ENCODE data around the gene DNAJC5G. TPM values are rescaled to one million over a fixed set of nuclear protein-coding genes. Genes with fewer than 3 reads are reported as not detected.
"Not testable (repeated sequence)": the region's sequence is repeated elsewhere in the genome, so short reads cannot be mapped to it uniquely, and the experiment has no call there.

DNAJC5G gene
- polyA plus RNA-seq, 1 donor = 0.19 TPM

DNA sequence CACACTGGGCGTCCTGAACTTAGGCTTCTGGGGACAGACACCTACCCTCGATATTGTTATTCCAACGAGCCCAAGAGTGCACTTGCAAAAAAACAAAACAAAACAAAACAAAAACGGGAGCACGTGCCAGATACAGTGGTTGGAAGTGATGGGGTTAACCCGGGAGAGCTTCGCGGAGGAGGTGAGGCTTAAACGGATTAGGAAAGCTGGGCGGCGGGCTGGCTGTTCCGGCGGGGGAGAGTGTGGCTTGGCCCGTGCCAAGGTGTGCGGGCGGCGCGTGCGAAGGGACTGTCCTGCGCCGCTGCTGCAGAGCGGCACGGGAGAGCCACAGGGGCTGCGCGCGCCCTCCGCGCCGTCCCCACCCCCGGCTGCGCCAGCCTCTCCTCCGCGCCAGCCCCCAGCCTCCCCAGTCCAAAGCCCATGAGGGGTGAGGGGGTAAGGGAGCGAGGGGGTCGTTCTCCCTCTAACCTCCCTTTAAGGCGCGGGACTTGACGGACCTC is 10.9 kb upstream of the DNAJC5G start:
- Histone ChIP-seq H3K27ac (ENCODE audit: low read length) (no peak overlapping the region), H3K27me3 (ENCODE audit: control insufficient read depth, insufficient read depth, low read length) (peaks cover 80% of the 10 kb centered on the region), H3K4me1 (ENCODE audit: control insufficient read depth, insufficient read depth, low read length) (peaks cover 14% of the 10 kb centered on the region), H3K36me3 (ENCODE audit: control insufficient read depth, insufficient read depth, low read length) (no peaks in the 10 kb centered on the region), H3K9me3 (ENCODE audit: control insufficient read depth, low read depth, low read length) (peaks cover 4% of the 10 kb centered on the region), H3K4me3 (ENCODE audit: low read length) (peak overlapping the region; percentile 30)
- DNase-seq = peak in 1 of 2 donors; percentile 6
- no CpG with 5 or more reads among the region's 38 CpGs for whole genome bisulfite sequencing (ENCODE audit: insufficient coverage, low lambda C conversion rate)

DNA sequence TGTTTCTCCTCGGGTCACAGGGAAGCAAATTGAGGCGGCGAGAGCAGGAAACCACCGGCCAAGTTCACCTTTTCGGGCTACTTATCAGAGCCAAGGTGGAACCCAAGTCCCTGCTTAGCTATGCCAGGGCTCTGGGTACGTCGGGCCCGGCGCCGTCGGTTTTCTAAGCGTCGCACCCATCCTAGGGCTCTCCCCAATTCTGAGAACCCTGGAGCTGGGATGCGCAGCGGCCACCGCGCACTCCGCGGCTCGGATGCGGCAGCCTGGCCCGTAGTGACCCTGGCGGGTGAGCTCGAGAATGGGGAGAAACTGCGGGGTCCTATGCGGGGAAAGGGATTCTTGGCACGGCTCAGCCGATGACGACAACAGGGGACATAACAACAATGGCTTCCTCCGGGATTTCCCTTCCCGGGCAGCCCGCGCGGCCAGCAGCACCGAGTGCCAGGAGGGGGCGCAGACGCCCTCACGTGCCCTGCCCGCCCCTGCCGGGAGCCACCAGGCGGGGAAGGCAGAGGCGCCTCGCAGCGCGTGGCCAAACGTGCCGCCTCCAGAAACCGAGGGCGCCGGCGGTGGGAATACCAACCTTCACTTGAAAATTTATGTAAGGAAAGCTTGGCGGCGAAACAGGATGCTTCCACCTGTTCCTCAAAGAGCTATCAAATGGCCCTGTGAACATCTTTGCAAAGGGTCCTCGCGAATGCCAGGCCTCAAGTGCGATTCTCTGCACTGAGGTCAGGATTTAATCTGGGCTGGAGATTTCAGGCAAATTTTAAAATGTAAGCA is 10.3 kb upstream of the DNAJC5G start:
- peaks cover 77% of the 10 kb centered on the region for H3K27me3 ChIP-seq (ENCODE audit: control insufficient read depth, insufficient read depth, low read length)
- no peaks in the 10 kb centered on the region for H3K36me3 ChIP-seq (ENCODE audit: control insufficient read depth, insufficient read depth, low read length)

GRCh38 chr2:27265536-27265870 is 9.7 kb upstream of the DNAJC5G start:
- Histone ChIP-seq H3K4me1 (ENCODE audit: control insufficient read depth, insufficient read depth, low read length) (peaks cover 14% of the 10 kb centered on the region), H3K9me3 (ENCODE audit: control insufficient read depth, low read depth, low read length) (peaks cover 4% of the 10 kb centered on the region), H3K36me3 (ENCODE audit: control insufficient read depth, insufficient read depth, low read length) (no peaks in the 10 kb centered on the region), H3K4me3 (ENCODE audit: low read length) (no peak overlapping the region), H3K27me3 (ENCODE audit: control insufficient read depth, insufficient read depth, low read length) (peaks cover 75% of the 10 kb centered on the region), H3K27ac (ENCODE audit: low read length) (no peak overlapping the region)
- DNase-seq = no peak

More for the DNA sequence above, 10.3 kb upstream of the DNAJC5G start:
- peak; percentile 50 to 66 for DNase-seq
- H3K4me1 ChIP-seq (ENCODE audit: control insufficient read depth, insufficient read depth, low read length) = peaks cover 14% of the 10 kb centered on the region
- peaks cover 4% of the 10 kb centered on the region for H3K9me3 ChIP-seq (ENCODE audit: control insufficient read depth, low read depth, low read length)
- no peak overlapping the region for H3K27ac ChIP-seq (ENCODE audit: low read length)
- no CpG with 5 or more reads among the region's 56 CpGs for WGBS (ENCODE audit: insufficient coverage, low lambda C conversion rate)
- H3K4me3 ChIP-seq (ENCODE audit: low read length) = peak overlapping the region; percentile 30

DNA sequence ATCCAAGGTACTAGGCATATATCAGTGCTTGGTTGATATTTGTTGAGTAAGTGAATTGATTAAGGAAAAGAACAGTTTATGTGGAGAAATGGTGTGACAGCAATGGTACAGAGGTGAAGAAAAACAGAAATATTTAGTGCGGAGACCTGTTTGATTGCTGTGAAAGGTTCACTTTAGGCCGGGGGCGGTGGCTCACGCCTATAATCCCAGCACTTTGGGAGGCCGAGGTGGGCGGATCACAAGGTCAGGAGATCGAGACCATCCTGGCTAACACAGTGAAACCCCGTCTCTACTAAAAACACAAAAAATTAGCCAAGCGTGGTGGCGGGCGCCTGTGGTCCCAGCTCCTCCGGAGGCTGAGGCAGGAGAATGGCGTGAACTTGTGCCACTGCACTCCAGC is 6.9 kb upstream of the DNAJC5G start:
- H3K9me3 ChIP-seq (ENCODE audit: control insufficient read depth, low read depth, low read length); H3K4me3 ChIP-seq (ENCODE audit: low read length); DNase-seq; H3K36me3 ChIP-seq (ENCODE audit: control insufficient read depth, insufficient read depth, low read length); H3K27ac ChIP-seq (ENCODE audit: low read length): not testable (repeated sequence)
- H3K27me3 ChIP-seq (ENCODE audit: control insufficient read depth, insufficient read depth, low read length) = peaks cover 71% of the 10 kb centered on the region
- no CpG with 5 or more reads among the region's 13 CpGs for WGBS (ENCODE audit: insufficient coverage, low lambda C conversion rate)
- peaks cover 11% of the 10 kb centered on the region for H3K4me1 ChIP-seq (ENCODE audit: control insufficient read depth, insufficient read depth, low read length)

DNA sequence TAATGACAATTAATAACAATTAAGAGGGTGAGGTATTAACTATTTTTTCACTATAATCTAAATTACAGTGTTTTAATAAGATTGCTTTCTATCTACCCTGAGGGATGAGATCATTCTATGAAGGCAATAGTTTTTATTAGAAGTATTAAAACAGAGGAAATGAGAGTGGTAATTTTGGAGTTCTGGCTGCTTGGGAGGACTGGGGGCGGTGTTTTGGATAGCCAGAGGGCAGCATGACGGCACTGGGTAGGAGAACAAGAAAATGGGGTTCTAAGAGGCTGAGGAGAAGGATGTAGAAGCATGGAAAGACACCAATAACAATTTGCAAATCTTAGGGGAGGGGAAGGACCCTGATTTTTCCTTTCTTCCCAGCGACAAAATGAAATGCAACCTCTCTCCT is 5.1 kb upstream of the DNAJC5G start:
- H3K27me3 ChIP-seq (ENCODE audit: control insufficient read depth, insufficient read depth, low read length) = peaks cover 58% of the 10 kb centered on the region
- 100% methylated on average over 1 of the region's 3 CpGs for WGBS (ENCODE audit: insufficient coverage, low lambda C conversion rate)

GRCh38 chr2:27270670-27271069 is 4.6 kb upstream of the DNAJC5G start:
- Histone ChIP-seq H3K9me3 (ENCODE audit: control insufficient read depth, low read depth, low read length) (no peaks in the 10 kb centered on the region), H3K36me3 (ENCODE audit: control insufficient read depth, insufficient read depth, low read length) (no peaks in the 10 kb centered on the region), H3K4me3 (ENCODE audit: low read length) (no peak overlapping the region), H3K27ac (ENCODE audit: low read length) (no peak overlapping the region), H3K27me3 (ENCODE audit: control insufficient read depth, insufficient read depth, low read length) (peaks cover 56% of the 10 kb centered on the region), H3K4me1 (ENCODE audit: control insufficient read depth, insufficient read depth, low read length) (no peaks in the 10 kb centered on the region)
- DNase-seq = no peak
- WGBS (ENCODE audit: insufficient coverage, low lambda C conversion rate) = no CpG with 5 or more reads among the region's 2 CpGs

More for the DNA sequence above, 5.1 kb upstream of the DNAJC5G start:
- Histone ChIP-seq H3K4me1 (ENCODE audit: control insufficient read depth, insufficient read depth, low read length) (no peaks in the 10 kb centered on the region), H3K36me3 (ENCODE audit: control insufficient read depth, insufficient read depth, low read length) (no peaks in the 10 kb centered on the region), H3K4me3 (ENCODE audit: low read length) (no peak overlapping the region), H3K27ac (ENCODE audit: low read length) (no peak overlapping the region), H3K9me3 (ENCODE audit: control insufficient read depth, low read depth, low read length) (no peaks in the 10 kb centered on the region)
- DNase-seq = no peak

DNA sequence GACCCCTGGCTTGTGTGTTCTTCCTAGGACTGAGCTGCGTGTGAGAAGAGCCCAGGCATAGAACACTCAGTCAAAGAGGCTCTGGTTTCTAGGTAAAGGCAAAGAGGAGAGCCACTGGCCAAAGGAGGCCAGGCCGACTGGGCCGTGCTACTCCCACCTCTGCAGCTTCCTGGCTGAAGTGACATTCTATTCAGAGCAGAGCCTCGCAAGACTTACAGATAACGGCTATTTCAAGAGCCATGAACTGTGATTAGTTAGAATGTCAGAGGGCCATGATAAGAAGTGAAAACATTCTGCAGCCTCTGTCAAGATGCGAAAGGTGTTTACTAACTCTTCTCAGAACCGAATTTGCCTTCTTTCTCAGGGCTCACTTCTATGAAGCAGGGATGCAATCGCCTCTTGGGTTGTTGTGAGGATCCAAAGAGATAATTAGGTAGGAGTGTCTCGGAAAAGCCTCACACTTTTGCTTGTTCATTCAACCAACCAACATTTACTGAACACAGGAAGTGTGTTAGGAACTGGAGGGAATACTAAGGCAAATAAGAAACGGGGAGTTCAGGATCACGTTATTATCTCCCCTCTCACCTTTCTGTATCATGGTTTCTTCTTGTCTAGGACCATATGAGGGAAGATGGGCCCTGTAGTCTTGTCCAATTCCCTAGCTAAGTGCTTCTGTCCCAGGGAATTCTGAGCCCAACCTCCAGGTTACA is 3.4 kb upstream of the DNAJC5G start:
- H3K9me3 ChIP-seq (ENCODE audit: control insufficient read depth, low read depth, low read length) = no peaks in the 10 kb centered on the region
- WGBS (ENCODE audit: insufficient coverage, low lambda C conversion rate) = no CpG with 5 or more reads among the region's 11 CpGs
- no peaks in the 10 kb centered on the region for H3K4me1 ChIP-seq (ENCODE audit: control insufficient read depth, insufficient read depth, low read length)
- H3K36me3 ChIP-seq (ENCODE audit: control insufficient read depth, insufficient read depth, low read length) = no peaks in the 10 kb centered on the region
- H3K27ac ChIP-seq (ENCODE audit: low read length) = no peak overlapping the region
- H3K4me3 ChIP-seq (ENCODE audit: low read length) = no peak overlapping the region
- DNase-seq = no peak
- peaks cover 51% of the 10 kb centered on the region for H3K27me3 ChIP-seq (ENCODE audit: control insufficient read depth, insufficient read depth, low read length)

GRCh38 chr2:27272537-27273522 is 2.4 kb upstream of the DNAJC5G start:
- H3K4me1 ChIP-seq (ENCODE audit: control insufficient read depth, insufficient read depth, low read length); H3K9me3 ChIP-seq (ENCODE audit: control insufficient read depth, low read depth, low read length); H3K4me3 ChIP-seq (ENCODE audit: low read length); DNase-seq; H3K27ac ChIP-seq (ENCODE audit: low read length); H3K36me3 ChIP-seq (ENCODE audit: control insufficient read depth, insufficient read depth, low read length): not testable (repeated sequence)
- no CpG with 5 or more reads among the region's 15 CpGs for WGBS (ENCODE audit: insufficient coverage, low lambda C conversion rate)
- H3K27me3 ChIP-seq (ENCODE audit: control insufficient read depth, insufficient read depth, low read length) = peaks cover 49% of the 10 kb centered on the region

GRCh38 chr2:27278010-27278409 is 2.8 kb downstream of the DNAJC5G start:
- no peak overlapping the region for H3K27ac ChIP-seq (ENCODE audit: low read length)
- WGBS (ENCODE audit: insufficient coverage, low lambda C conversion rate) = no CpG with 5 or more reads among the region's 1 CpG
- no peaks in the 10 kb centered on the region for H3K36me3 ChIP-seq (ENCODE audit: control insufficient read depth, insufficient read depth, low read length)
- H3K4me3 ChIP-seq (ENCODE audit: low read length) = no peak overlapping the region
- no peaks in the 10 kb centered on the region for H3K9me3 ChIP-seq (ENCODE audit: control insufficient read depth, low read depth, low read length)
- no peak for DNase-seq
- H3K4me1 ChIP-seq (ENCODE audit: control insufficient read depth, insufficient read depth, low read length) = no peaks in the 10 kb centered on the region
- peaks cover 43% of the 10 kb centered on the region for H3K27me3 ChIP-seq (ENCODE audit: control insufficient read depth, insufficient read depth, low read length)

- no peak overlapping the region for H3K27ac ChIP-seq (ENCODE audit: low read length)
- H3K9me3 ChIP-seq (ENCODE audit: control insufficient read depth, low read depth, low read length) = no peaks in the 10 kb centered on the region
- H3K27me3 ChIP-seq (ENCODE audit: control insufficient read depth, insufficient read depth, low read length) = peaks cover 51% of the 10 kb centered on the region
- WGBS (ENCODE audit: insufficient coverage, low lambda C conversion rate) = no CpG with 5 or more reads among the region's 3 CpGs
- H3K36me3 ChIP-seq (ENCODE audit: control insufficient read depth, insufficient read depth, low read length) = no peaks in the 10 kb centered on the region
- DNase-seq = no peak
- no peak overlapping the region for H3K4me3 ChIP-seq (ENCODE audit: low read length)
- H3K4me1 ChIP-seq (ENCODE audit: control insufficient read depth, insufficient read depth, low read length) = no peaks in the 10 kb centered on the region
These were observed 5.6 kb downstream of the DNAJC5G start for GRCh38 chr2:27280826-27281225.
